Liver (tissue), 9 donors: ENCODE results near the gene INPP5A. TPM values are rescaled to one million over a fixed set of nuclear protein-coding genes. Genes with fewer than 3 reads are reported as not detected.

Experiments
- DNase-seq: peaks from one replicate; pipeline ENCODE4 v3.0.0-alpha.2; 2017; ENCODE audit warnings: low spot score
- H3K27ac ChIP-seq, 2 donors: one replicate each; pipeline ENCODE4 v1.7.0; 2013; ENCODE audit warnings: inconsistent platforms in 2 of 2, low read length in 2 of 2, control low read depth in 1 of 2, low read depth in 1 of 2, mild to moderate bottlenecking in 1 of 2
- H3K27me3 ChIP-seq, 4 donors: one replicate each; pipeline versions ENCODE4 v1.6.1 to v1.7.0; 2013; ENCODE audit warnings: low read length in 3 of 4, inconsistent platforms in 1 of 4, mild to moderate bottlenecking in 1 of 4, moderate library complexity in 1 of 4; ENCODE audit not compliant: control insufficient read depth in 4 of 4, insufficient read depth in 4 of 4
- H3K36me3 ChIP-seq, 4 donors: one replicate each; pipeline versions ENCODE4 v1.6.1 to v1.7.0; 2013; ENCODE audit warnings: low read length in 3 of 4, mild to moderate bottlenecking in 3 of 4, low read depth in 1 of 4, moderate library complexity in 1 of 4; ENCODE audit not compliant: control insufficient read depth in 4 of 4, insufficient read depth in 3 of 4
- H3K4me1 ChIP-seq, 4 donors: one replicate each; pipeline versions ENCODE4 v1.6.1 to v1.7.0; 2013; ENCODE audit warnings: low read length in 3 of 4, mild to moderate bottlenecking in 3 of 4, moderate library complexity in 1 of 4; ENCODE audit not compliant: control insufficient read depth in 4 of 4, insufficient read depth in 4 of 4
- H3K4me3 ChIP-seq, 3 donors: one replicate each; pipeline versions ENCODE4 v1.6.1 to v1.7.0; 2013; ENCODE audit warnings: low read length in 3 of 3, control low read depth in 1 of 3, low read depth in 1 of 3, mild to moderate bottlenecking in 1 of 3
- H3K9ac ChIP-seq, 2 donors: one replicate each; pipeline ENCODE4 v1.7.0; 2013; ENCODE audit warnings: low read length in 2 of 2, mild to moderate bottlenecking in 2 of 2, moderate library complexity in 2 of 2, control low read depth in 1 of 2, low read depth in 1 of 2
- H3K9me3 ChIP-seq, 4 donors: one replicate each; pipeline versions ENCODE4 v1.6.1 to v1.7.0; 2013; ENCODE audit warnings: low read length in 3 of 4; ENCODE audit not compliant: control insufficient read depth in 4 of 4
- ATF3 ChIP-seq: IDR thresholded peaks from 2 replicates; pipeline ENCODE4 v1.6.1; 2016; ENCODE audit warnings: antibody characterized with exemption
- EGR1 ChIP-seq, 2 donors: IDR thresholded peaks; 2 replicates each; pipeline ENCODE4 v1.6.1; 2016 to 2018; ENCODE audit warnings: antibody characterized with exemption in 2 of 2, low read depth in 2 of 2
- FOXA1 ChIP-seq: IDR thresholded peaks from 2 replicates; pipeline ENCODE4 v1.6.1; 2016; ENCODE audit warnings: antibody characterized with exemption
- FOXA2 ChIP-seq: IDR thresholded peaks from 2 replicates; pipeline ENCODE4 v1.6.1; 2016; ENCODE audit warnings: antibody characterized with exemption
- GABPA ChIP-seq, 2 donors: IDR thresholded peaks in 1 of 2; conservative IDR thresholded peaks in 1 of 2; 2 replicates each; pipeline ENCODE4 v1.6.1; 2016; ENCODE audit warnings: antibody characterized with exemption in 2 of 2, mild to moderate bottlenecking in 1 of 2, moderate library complexity in 1 of 2
- HNF4G ChIP-seq: IDR thresholded peaks from 2 replicates; pipeline ENCODE4 v1.6.1; 2016; ENCODE audit warnings: antibody characterized with exemption
- JUND ChIP-seq, 2 donors: IDR thresholded peaks; 2 replicates each; pipeline ENCODE4 v1.6.1; 2016; ENCODE audit warnings: antibody characterized with exemption in 2 of 2
- MAX ChIP-seq: IDR thresholded peaks from 2 replicates; pipeline ENCODE4 v1.6.1; 2016; ENCODE audit warnings: antibody characterized with exemption
- NR2F2 ChIP-seq: IDR thresholded peaks from 2 replicates; pipeline ENCODE4 v1.6.1; 2016; ENCODE audit warnings: antibody characterized with exemption
- RAD21 ChIP-seq, 2 donors: IDR thresholded peaks; 2 replicates each; pipeline ENCODE4 v1.6.1; 2016; ENCODE audit warnings: antibody characterized with exemption in 2 of 2, mild to moderate bottlenecking in 2 of 2
- REST ChIP-seq: IDR thresholded peaks from 2 replicates; pipeline ENCODE4 v1.6.1; 2016; ENCODE audit warnings: antibody characterized with exemption, mild to moderate bottlenecking
- RXRA ChIP-seq, 2 donors: IDR thresholded peaks; 2 replicates each; pipeline ENCODE4 v1.6.1; 2017 to 2018; ENCODE audit warnings: antibody characterized with exemption in 2 of 2, mild to moderate bottlenecking in 1 of 2
- SP1 ChIP-seq: IDR thresholded peaks from 2 replicates; pipeline ENCODE4 v1.6.1; 2018; ENCODE audit warnings: antibody characterized with exemption, mild to moderate bottlenecking
- TAF1 ChIP-seq: conservative IDR thresholded peaks from 2 replicates; pipeline ENCODE4 v1.6.1; 2016; ENCODE audit warnings: antibody characterized with exemption, mild to moderate bottlenecking
- YY1 ChIP-seq: IDR thresholded peaks from 2 replicates; pipeline ENCODE4 v1.6.1; 2016; ENCODE audit warnings: antibody characterized with exemption, mild to moderate bottlenecking
- ZBTB33 ChIP-seq: IDR thresholded peaks from 2 replicates; pipeline ENCODE4 v1.6.1; 2016; ENCODE audit warnings: antibody characterized with exemption
- WGBS: extraction: QIAGEN DNeasy Blood & Tissue Kit; methylation state at CpG from one replicate; pipeline ENCODE4 v1.1.7; 2013; 5-methylcytosine and 5-hydroxymethylcytosine counted together
- polyA plus RNA-seq, 2 donors: library from polyadenylated mRNA; stranded (reverse) in 1 of 2; unstranded in 1 of 2; fragments of 200-250 nt in 1 of 2; fragments of >200 nt in 1 of 2; fragmentation: Nextera tagmentation in 1 of 2; extraction: Ambion mirVana in 1 of 2; gene quantifications; one replicate each; pipeline versions ENCODE4 v1.2.1 to v1.2.3, GENCODE V29; 2013 to 2015
- total RNA-seq, 2 donors: library from RNA; depleted of rRNA; stranded (reverse); fragments of >200 nt; gene quantifications; one replicate each; pipeline ENCODE4 v1.2.3, GENCODE V29; 2014
- TF ChIP-seq, protein P1 (sequence below): fragments of 150-350 bp; IDR thresholded peaks from 2 replicates; pipeline ENCODE4 v1.5.1; 2017; ENCODE audit warnings: improper control_type of control experiment, low read depth, low read length; ENCODE audit not compliant: missing input control
- donor health status: healthy.
- donor health status: healthy.
- donor health status: healthy.
- donor health status: healthy.
- donor health status: healthy.

Gene INPP5A
- total and polyA plus RNA-seq, 4 donors = 4.3 to 26.5 (median 10.9) TPM

- TF ChIP-seq, protein P1, sequence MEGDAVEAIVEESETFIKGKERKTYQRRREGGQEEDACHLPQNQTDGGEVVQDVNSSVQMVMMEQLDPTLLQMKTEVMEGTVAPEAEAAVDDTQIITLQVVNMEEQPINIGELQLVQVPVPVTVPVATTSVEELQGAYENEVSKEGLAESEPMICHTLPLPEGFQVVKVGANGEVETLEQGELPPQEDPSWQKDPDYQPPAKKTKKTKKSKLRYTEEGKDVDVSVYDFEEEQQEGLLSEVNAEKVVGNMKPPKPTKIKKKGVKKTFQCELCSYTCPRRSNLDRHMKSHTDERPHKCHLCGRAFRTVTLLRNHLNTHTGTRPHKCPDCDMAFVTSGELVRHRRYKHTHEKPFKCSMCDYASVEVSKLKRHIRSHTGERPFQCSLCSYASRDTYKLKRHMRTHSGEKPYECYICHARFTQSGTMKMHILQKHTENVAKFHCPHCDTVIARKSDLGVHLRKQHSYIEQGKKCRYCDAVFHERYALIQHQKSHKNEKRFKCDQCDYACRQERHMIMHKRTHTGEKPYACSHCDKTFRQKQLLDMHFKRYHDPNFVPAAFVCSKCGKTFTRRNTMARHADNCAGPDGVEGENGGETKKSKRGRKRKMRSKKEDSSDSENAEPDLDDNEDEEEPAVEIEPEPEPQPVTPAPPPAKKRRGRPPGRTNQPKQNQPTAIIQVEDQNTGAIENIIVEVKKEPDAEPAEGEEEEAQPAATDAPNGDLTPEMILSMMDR = no peak
- TF ChIP-seq YY1 (no peak), NR2F2 (no peak), EGR1 (IDR thresholded peaks at IDR 0.05; ENCODE audit: low read depth in 2 of 2) (no peak)
These were observed 129.9 kb downstream of the INPP5A start (continued) for GRCh38 chr10:132667342-132668047.

- H3K9ac ChIP-seq = no peak overlapping the region
- DNase-seq = no peak
- no peak overlapping the region for H3K27ac ChIP-seq
These were observed 130.4 kb downstream of the INPP5A start for GRCh38 chr10:132668048-132668394.

More at GRCh38 chr10:132668048-132668394, 130.4 kb downstream of the INPP5A start:
- TF ChIP-seq REST = no peak
- no peak for TF ChIP-seq SP1
- no peak for TF ChIP-seq NR2F2
- no peak for TF ChIP-seq HNF4G
- no peak for TF ChIP-seq ATF3
- no peak for TF ChIP-seq RXRA (IDR thresholded peaks at IDR 0.05)
- TF ChIP-seq ZBTB33 = no peak
- no peak for TF ChIP-seq FOXA2
- no peak for TF ChIP-seq EGR1 (IDR thresholded peaks at IDR 0.05; ENCODE audit: low read depth in 2 of 2)
- no peak for TF ChIP-seq RAD21 (IDR thresholded peaks at IDR 0.05)
- TF ChIP-seq JUND (IDR thresholded peaks at IDR 0.05) = no peak
- no peak for TF ChIP-seq GABPA (IDR thresholded peaks at IDR 0.05 in 1 of 2, conservative IDR thresholded peaks at IDR 0.05 in 1 of 2)
- TF ChIP-seq YY1 = no peak
- TF ChIP-seq MAX = no peak
- TF ChIP-seq TAF1 = no peak
- no peak for TF ChIP-seq FOXA1
- TF ChIP-seq, protein P1 = no peak
- Histone ChIP-seq H3K27me3 (no peaks in the 10 kb centered on the region), H3K9me3 (no peaks in the 10 kb centered on the region), H3K36me3 (peaks cover 0 to 4% (median 3%) of the 10 kb centered on the region in 4 donors), H3K4me1 (no peaks in the 10 kb centered on the region), H3K4me3 (no peak overlapping the region)
- 95% methylated on average over 5 of the region's 5 CpGs for WGBS
